ENCODE measurements around the gene KLC1. TPM values are rescaled to one million over a fixed set of nuclear protein-coding genes. Genes with fewer than 3 reads are reported as not detected.
"Not testable (repeated sequence)": the region's sequence is repeated elsewhere in the genome, so short reads cannot be mapped to it uniquely, and the experiment has no call there.

KLC1 gene
- total and polyA plus RNA-seq, 5 donors from 2014 or later, result 51.9 to 217 (median 65.4) TPM

GRCh38 chr14:103687712-103688111 lies 58.7 kb downstream of the KLC1 start:
- H3K27me3 ChIP-seq (ENCODE audit: control insufficient read depth, insufficient read depth, low read length), result no peaks in the 10 kb centered on the region
- H3K4me3 ChIP-seq (ENCODE audit: low read depth, low read length), result no peak overlapping the region
- H3K27ac Mint-ChIP-seq, result no peak overlapping the region
- no peak for ATAC-seq (ENCODE audit: low read depth in 2 of 2)
- no peaks in the 10 kb centered on the region for H3K9me3 ChIP-seq (ENCODE audit: control insufficient read depth in 2 of 2, low read length in 2 of 2)
- DNase-seq, result no peak
- peaks cover 0 to 4% (median 3%) of the 10 kb centered on the region in 4 donors for H3K4me1 Mint-ChIP-seq
- no peak overlapping the region for H3K4me3 Mint-ChIP-seq
- peaks cover 83% of the 10 kb centered on the region for H3K36me3 ChIP-seq (ENCODE audit: control insufficient read depth, insufficient read depth, low read length)
- no peaks in the 10 kb centered on the region for H3K4me1 ChIP-seq (ENCODE audit: control insufficient read depth, insufficient read depth, low read length, poor library complexity, severe bottlenecking)
- H3K27ac ChIP-seq (ENCODE audit: insufficient read depth, low read length, poor library complexity, severe bottlenecking), result no peak overlapping the region
- peaks cover 20% of the 10 kb centered on the region for H3K36me3 Mint-ChIP-seq
- no peaks in the 10 kb centered on the region for H3K27me3 Mint-ChIP-seq
- no peaks in the 10 kb centered on the region for H3K9me3 Mint-ChIP-seq

DNA sequence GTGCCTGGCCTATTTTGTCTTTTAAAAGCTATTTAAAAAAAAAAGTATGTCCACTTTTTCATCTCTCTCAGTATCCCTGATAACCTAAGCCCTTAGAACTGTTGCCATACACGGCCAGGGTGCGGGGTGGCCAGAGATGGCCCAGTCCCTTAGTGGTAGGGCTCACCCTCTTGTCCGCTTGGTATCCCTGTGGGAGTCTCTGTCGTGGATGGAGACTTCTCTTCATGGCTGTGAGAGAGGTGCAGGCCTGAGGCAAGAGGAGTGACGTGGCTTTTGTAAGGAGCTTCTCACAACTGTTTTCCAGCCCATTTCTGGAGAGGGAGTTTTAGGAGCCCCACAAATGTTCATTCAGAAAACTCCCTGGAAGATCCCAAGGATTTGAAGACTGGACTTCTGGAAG lies 59.4 kb downstream of the KLC1 start:
- H3K36me3 Mint-ChIP-seq, result peaks cover 20% of the 10 kb centered on the region
- no peak overlapping the region for H3K27ac Mint-ChIP-seq
- no peak overlapping the region for H3K4me3 ChIP-seq (ENCODE audit: low read depth, low read length)

GRCh38 chr14:103688906-103689902 lies 60.2 kb downstream of the KLC1 start:
- Histone ChIP-seq H3K36me3 (ENCODE audit: control insufficient read depth, insufficient read depth, low read length) (peaks cover 84% of the 10 kb centered on the region), H3K27ac (ENCODE audit: insufficient read depth, low read length, poor library complexity, severe bottlenecking) (no peak overlapping the region), H3K4me3 (ENCODE audit: low read depth, low read length) (no peak overlapping the region), H3K4me1 (ENCODE audit: control insufficient read depth, insufficient read depth, low read length, poor library complexity, severe bottlenecking) (no peaks in the 10 kb centered on the region), H3K27me3 (ENCODE audit: control insufficient read depth, insufficient read depth, low read length) (no peaks in the 10 kb centered on the region), H3K9me3 (ENCODE audit: control insufficient read depth in 2 of 2, low read length in 2 of 2) (no peaks in the 10 kb centered on the region)
- ATAC-seq (ENCODE audit: low read depth in 2 of 2) (no peak), DNase-seq (no peak)
- Mint-ChIP-seq H3K4me1 (peaks cover 0 to 4% (median 3%) of the 10 kb centered on the region in 4 donors), H3K36me3 (peaks cover 24% of the 10 kb centered on the region), H3K27ac (peak overlapping the region in 2 of 3 donors; percentile 41 to 65), H3K27me3 (no peaks in the 10 kb centered on the region), H3K9me3 (no peaks in the 10 kb centered on the region), H3K4me3 (no peak overlapping the region)

More for the DNA sequence above, 59.4 kb downstream of the KLC1 start:
- Mint-ChIP-seq H3K4me1 (peaks cover 0 to 4% (median 3%) of the 10 kb centered on the region in 4 donors), H3K27me3 (no peaks in the 10 kb centered on the region), H3K4me3 (no peak overlapping the region), H3K9me3 (no peaks in the 10 kb centered on the region)
- no peak for ATAC-seq (ENCODE audit: low read depth in 2 of 2)
- no peak for DNase-seq
- H3K27me3 ChIP-seq (ENCODE audit: control insufficient read depth, insufficient read depth, low read length), result no peaks in the 10 kb centered on the region
- H3K4me1 ChIP-seq (ENCODE audit: control insufficient read depth, insufficient read depth, low read length, poor library complexity, severe bottlenecking), result no peaks in the 10 kb centered on the region
- no peak overlapping the region for H3K27ac ChIP-seq (ENCODE audit: insufficient read depth, low read length, poor library complexity, severe bottlenecking)
- H3K9me3 ChIP-seq (ENCODE audit: control insufficient read depth in 2 of 2, low read length in 2 of 2), result no peaks in the 10 kb centered on the region
- peaks cover 82% of the 10 kb centered on the region for H3K36me3 ChIP-seq (ENCODE audit: control insufficient read depth, insufficient read depth, low read length)

DNA sequence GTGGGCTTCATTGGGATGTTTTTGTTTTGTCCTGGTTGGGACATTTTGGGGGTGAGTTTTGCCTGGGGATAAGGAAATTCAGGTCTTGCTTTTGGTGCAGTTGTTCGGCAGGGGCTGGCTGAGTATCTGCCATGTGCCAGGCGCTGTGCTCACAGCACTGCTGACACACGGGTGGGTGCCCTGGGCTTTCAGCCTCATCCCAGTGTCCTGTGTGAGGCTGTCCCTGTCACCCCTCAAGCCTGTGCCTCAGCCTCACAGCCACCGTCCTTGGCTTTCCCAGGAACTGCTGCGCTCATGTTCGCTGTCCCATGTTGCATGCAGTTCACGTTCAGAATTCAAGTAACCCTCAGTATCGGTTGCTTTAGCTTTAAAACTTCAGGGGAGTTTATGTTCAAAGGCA lies 61.3 kb downstream of the KLC1 start:
- Histone ChIP-seq H3K9me3 (ENCODE audit: control insufficient read depth in 2 of 2, low read length in 2 of 2) (no peaks in the 10 kb centered on the region), H3K4me3 (ENCODE audit: low read depth, low read length) (no peak overlapping the region), H3K27me3 (ENCODE audit: control insufficient read depth, insufficient read depth, low read length) (no peaks in the 10 kb centered on the region), H3K36me3 (ENCODE audit: control insufficient read depth, insufficient read depth, low read length) (peaks cover 80% of the 10 kb centered on the region), H3K4me1 (ENCODE audit: control insufficient read depth, insufficient read depth, low read length, poor library complexity, severe bottlenecking) (no peaks in the 10 kb centered on the region), H3K27ac (ENCODE audit: insufficient read depth, low read length, poor library complexity, severe bottlenecking) (no peak overlapping the region)
- no peaks in the 10 kb centered on the region for H3K9me3 Mint-ChIP-seq
- peak overlapping the region; percentile 5 to 72 (median 49) for H3K27ac Mint-ChIP-seq
- no peak for ATAC-seq (ENCODE audit: low read depth in 2 of 2)
- H3K4me1 Mint-ChIP-seq, result peaks cover 0 to 4% (median 4%) of the 10 kb centered on the region in 4 donors
- H3K27me3 Mint-ChIP-seq, result no peaks in the 10 kb centered on the region
- peaks cover 25% of the 10 kb centered on the region for H3K36me3 Mint-ChIP-seq
- no peak for DNase-seq
- no peak overlapping the region for H3K4me3 Mint-ChIP-seq

DNA sequence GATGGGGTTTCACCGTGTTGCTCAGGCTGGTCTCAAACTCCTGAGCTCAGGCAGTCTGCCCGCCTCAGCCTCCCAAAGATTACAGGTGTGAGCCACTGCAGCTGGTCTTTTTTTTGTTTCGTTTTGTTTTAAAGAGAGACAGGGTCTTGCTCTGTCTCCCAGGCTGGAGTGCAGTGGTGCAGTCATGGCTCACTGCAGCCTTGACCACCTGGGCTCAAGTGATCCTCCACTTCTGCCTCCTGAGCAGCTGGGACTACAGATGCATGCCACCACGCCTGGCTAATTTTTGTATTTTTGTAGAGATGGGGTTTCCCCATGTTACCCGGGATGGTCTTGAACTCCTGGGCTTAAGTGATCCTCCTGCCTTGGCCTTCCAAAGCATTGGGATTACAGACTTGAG lies 62.6 kb downstream of the KLC1 start:
- H3K27me3 ChIP-seq (ENCODE audit: control insufficient read depth, insufficient read depth, low read length); ATAC-seq (ENCODE audit: low read depth in 2 of 2); H3K9me3 Mint-ChIP-seq; H3K4me1 ChIP-seq (ENCODE audit: control insufficient read depth, insufficient read depth, low read length, poor library complexity, severe bottlenecking); H3K4me3 Mint-ChIP-seq; DNase-seq; H3K27ac ChIP-seq (ENCODE audit: insufficient read depth, low read length, poor library complexity, severe bottlenecking); H3K4me3 ChIP-seq (ENCODE audit: low read depth, low read length); H3K9me3 ChIP-seq (ENCODE audit: control insufficient read depth in 2 of 2, low read length in 2 of 2); H3K27me3 Mint-ChIP-seq: not testable (repeated sequence)
- H3K27ac Mint-ChIP-seq, result peak overlapping the region in 1 of 3 donors; percentile 29
- peaks cover 71% of the 10 kb centered on the region for H3K36me3 ChIP-seq (ENCODE audit: control insufficient read depth, insufficient read depth, low read length)
- H3K36me3 Mint-ChIP-seq, result peaks cover 19% of the 10 kb centered on the region
- peaks cover 0 to 15% (median 11%) of the 10 kb centered on the region in 4 donors for H3K4me1 Mint-ChIP-seq

DNA sequence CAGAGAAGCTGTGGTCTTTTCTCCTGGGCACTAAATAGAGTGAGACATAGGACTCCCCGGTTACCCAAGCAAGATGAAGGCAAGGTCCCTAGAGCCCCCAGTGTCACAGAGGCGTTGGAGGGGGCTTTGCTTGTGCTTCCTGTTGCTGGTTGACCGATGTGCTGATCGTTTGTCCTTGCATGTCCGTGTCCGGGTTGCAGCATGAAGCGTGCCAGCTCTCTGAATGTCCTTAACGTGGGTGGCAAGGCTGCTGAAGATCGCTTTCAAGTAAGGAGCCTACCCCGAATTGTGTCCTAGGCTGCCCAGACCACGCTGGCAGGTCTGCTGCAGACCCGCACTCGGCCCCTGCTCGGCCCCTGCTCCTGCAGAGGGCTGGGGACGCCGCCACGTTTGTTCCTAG lies 63.1 kb downstream of the KLC1 start:
- DNase-seq, result no peak
- H3K4me1 Mint-ChIP-seq, result peaks cover 0 to 18% (median 11%) of the 10 kb centered on the region in 4 donors
- no peak overlapping the region for H3K27ac ChIP-seq (ENCODE audit: insufficient read depth, low read length, poor library complexity, severe bottlenecking)
- no peaks in the 10 kb centered on the region for H3K27me3 Mint-ChIP-seq
- no peak for ATAC-seq (ENCODE audit: low read depth in 2 of 2)
- no peaks in the 10 kb centered on the region for H3K9me3 Mint-ChIP-seq
- no peak overlapping the region for H3K4me3 Mint-ChIP-seq
- H3K27me3 ChIP-seq (ENCODE audit: control insufficient read depth, insufficient read depth, low read length), result no peaks in the 10 kb centered on the region
- no peaks in the 10 kb centered on the region for H3K4me1 ChIP-seq (ENCODE audit: control insufficient read depth, insufficient read depth, low read length, poor library complexity, severe bottlenecking)
- no peak overlapping the region for H3K4me3 ChIP-seq (ENCODE audit: low read depth, low read length)
- peaks cover 68% of the 10 kb centered on the region for H3K36me3 ChIP-seq (ENCODE audit: control insufficient read depth, insufficient read depth, low read length)
- H3K36me3 Mint-ChIP-seq, result peaks cover 21% of the 10 kb centered on the region
- no peaks in the 10 kb centered on the region for H3K9me3 ChIP-seq (ENCODE audit: control insufficient read depth in 2 of 2, low read length in 2 of 2)
- no peak overlapping the region for H3K27ac Mint-ChIP-seq

DNA sequence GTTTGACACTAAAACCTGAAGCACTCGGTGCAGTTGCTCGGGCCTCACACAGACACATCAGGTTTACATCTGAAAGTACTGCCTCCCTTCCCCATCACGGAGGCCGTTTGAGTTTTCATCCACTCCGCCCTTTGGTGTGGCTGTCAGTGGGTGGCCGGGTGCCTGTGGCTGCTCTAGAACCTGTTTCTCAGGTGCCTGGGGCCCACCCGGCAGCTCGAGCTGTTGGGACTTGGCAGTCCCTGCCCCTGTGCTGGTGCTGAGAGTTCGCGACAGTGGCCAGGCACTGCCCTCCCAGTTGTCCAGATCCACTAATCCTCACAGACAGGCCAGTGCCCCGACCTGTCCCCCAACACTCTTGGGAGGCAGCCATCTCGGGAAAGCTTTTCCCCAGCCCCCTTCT lies 63.9 kb downstream of the KLC1 start:
- H3K27me3 Mint-ChIP-seq, result no peaks in the 10 kb centered on the region
- H3K36me3 Mint-ChIP-seq, result peaks cover 23% of the 10 kb centered on the region
- Histone ChIP-seq H3K27ac (ENCODE audit: insufficient read depth, low read length, poor library complexity, severe bottlenecking) (no peak overlapping the region), H3K27me3 (ENCODE audit: control insufficient read depth, insufficient read depth, low read length) (no peaks in the 10 kb centered on the region), H3K4me1 (ENCODE audit: control insufficient read depth, insufficient read depth, low read length, poor library complexity, severe bottlenecking) (no peaks in the 10 kb centered on the region), H3K4me3 (ENCODE audit: low read depth, low read length) (no peak overlapping the region), H3K36me3 (ENCODE audit: control insufficient read depth, insufficient read depth, low read length) (peaks cover 64% of the 10 kb centered on the region), H3K9me3 (ENCODE audit: control insufficient read depth in 2 of 2, low read length in 2 of 2) (no peaks in the 10 kb centered on the region)
- DNase-seq, result no peak
- H3K27ac Mint-ChIP-seq, result no peak overlapping the region
- no peak for ATAC-seq (ENCODE audit: low read depth in 2 of 2)
- no peaks in the 10 kb centered on the region for H3K9me3 Mint-ChIP-seq
- no peak overlapping the region for H3K4me3 Mint-ChIP-seq
- peaks cover 4 to 21% (median 11%) of the 10 kb centered on the region in 4 donors for H3K4me1 Mint-ChIP-seq
